Stimulated activated effector memory CD8-positive, alpha-beta T cell treated with anti-CD3 and anti-CD28 coated beads, Interleukin-12 subunit alpha, Interleukin-12 subunit beta, amount 100 ng/mL, for 72 hours (primary cell): Measurements from ENCODE around the gene CCL25.
"Not testable (repeated sequence)": the region's sequence is repeated elsewhere in the genome, so short reads cannot be mapped to it uniquely, and the experiment has no call there.

ENCODE experiments used
- ATAC-seq: fragments of 150-1000 bp; cut with Tn5 transposase; 2 replicates; pipeline ENCODE4 v1.10.0; 2021
- DNase-seq, 2 donors: peaks; one replicate each; pipeline ENCODE4 v3.0.0; 2021 to 2022; ENCODE audit warnings: low spot score in 2 of 2
- H3K27ac Mint-ChIP-seq: one replicate; pipeline ENCODE4 v1.8.0; 2022; ENCODE audit warnings: mild to moderate bottlenecking, mixed read lengths
- H3K36me3 Mint-ChIP-seq: one replicate; pipeline ENCODE4 v1.8.0; 2022; ENCODE audit warnings: mild to moderate bottlenecking, mixed read lengths
- H3K4me1 Mint-ChIP-seq: one replicate; pipeline ENCODE4 v1.8.0; 2022; ENCODE audit warnings: mixed read lengths
- H3K4me3 Mint-ChIP-seq: one replicate; pipeline ENCODE4 v1.8.0; 2022; ENCODE audit warnings: mild to moderate bottlenecking, mixed read lengths
- H3K9me3 Mint-ChIP-seq: one replicate; pipeline ENCODE4 v1.8.0; 2022; ENCODE audit warnings: mixed read lengths

The CCL25 gene, protein sequence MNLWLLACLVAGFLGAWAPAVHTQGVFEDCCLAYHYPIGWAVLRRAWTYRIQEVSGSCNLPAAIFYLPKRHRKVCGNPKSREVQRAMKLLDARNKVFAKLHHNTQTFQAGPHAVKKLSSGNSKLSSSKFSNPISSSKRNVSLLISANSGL

DNA sequence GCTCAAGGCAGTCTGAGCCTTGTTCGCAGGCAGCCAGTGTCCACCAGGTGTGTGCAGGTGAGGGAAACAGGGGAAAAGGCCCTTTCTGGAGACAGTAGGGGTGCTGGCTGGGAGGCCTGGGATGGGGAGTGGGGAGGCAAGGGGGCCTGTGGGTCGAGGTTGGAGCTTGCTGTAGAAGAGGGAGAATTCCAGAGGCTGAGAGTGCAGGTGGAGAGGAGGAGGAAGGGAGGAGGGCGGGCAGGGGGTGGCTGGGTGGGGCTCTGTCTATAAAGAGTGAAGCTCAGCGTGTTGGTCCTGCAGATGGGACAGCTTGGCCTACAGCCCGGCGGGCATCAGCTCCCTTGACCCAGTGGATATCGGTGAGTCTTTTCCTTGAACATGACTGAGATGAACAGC, at the start of gene CCL25:
CCL25 (plus strand) TSS at position 297 of the 396 bp plus-strand sequence. CDS start 290 bp downstream, outside the sequence.
- ATAC-seq (no peak), DNase-seq (no peak)
- H3K9me3 Mint-ChIP-seq = no peaks in the 10 kb centered on the region
- no peaks in the 10 kb centered on the region for H3K36me3 Mint-ChIP-seq
- peak within 1 kb of the TSS; percentile 38 for H3K27ac Mint-ChIP-seq
- H3K4me3 Mint-ChIP-seq = no peak within 1 kb of the TSS
- peaks cover 16% of the 10 kb centered on the region for H3K4me1 Mint-ChIP-seq

DNA sequence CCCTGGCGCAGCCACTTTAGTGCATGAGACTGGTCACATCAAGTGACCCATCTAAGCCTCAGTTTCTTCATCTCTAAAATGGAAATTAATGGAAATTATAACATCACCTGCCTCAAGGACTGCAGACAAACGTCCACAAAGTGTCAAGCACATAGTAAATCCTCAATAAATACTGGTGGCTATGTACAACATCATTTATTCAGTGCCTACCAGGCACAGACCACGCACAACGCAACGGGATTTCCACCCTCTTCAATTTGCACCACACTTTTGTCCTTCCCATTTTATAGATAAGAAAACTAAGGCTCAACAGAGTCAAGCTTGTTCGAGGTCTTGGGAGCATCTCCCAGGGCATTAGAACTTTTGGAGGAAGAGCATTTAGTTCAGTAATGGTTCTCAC, 48.6 kb upstream of the CCL25 start:
- Mint-ChIP-seq H3K4me3 (peak overlapping the region; percentile 89), H3K36me3 (peaks cover 40% of the 10 kb centered on the region), H3K9me3 (no peaks in the 10 kb centered on the region), H3K27ac (peak overlapping the region; percentile 79), H3K4me1 (peaks cover 45% of the 10 kb centered on the region)
- DNase-seq = no peak
- ATAC-seq = no peak

DNA sequence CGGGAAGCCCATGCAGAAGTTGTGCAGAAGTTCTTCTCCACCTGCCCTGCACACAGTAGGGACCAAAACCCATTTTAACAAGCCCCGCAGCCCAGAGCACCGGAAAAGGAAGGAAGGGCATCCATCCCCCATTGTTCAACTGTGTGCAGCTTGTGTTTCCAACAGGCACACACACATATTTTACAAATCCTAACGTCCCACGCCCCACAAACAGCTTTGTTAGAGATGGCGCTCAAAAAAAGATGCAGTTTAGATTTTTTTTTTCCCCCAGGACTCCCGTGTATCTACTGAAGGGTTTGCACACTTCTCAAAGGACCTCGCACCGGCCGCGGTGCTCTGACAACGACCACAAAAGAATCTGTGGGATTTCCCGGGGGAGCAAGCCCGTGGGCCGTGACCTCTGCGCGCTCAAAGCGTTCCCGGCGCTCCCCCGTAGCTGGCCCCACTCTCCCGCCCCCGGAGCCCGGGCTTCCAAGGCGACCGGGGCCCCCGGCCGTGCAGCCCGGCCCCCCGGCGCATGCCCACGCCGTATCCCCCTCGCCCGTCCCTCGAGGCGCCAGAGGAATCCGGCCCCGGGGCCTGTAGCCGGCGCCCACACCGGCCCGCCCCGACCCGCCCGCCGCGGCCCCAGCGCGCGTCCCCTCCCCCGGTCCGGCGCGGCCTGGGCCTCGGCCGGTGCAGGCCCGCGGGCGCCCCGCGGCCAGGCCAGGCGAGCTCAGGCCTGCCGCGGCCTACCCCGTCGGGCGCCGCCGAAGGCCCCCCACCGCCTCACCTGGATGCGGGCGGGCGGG, 47.6 kb upstream of the CCL25 start:
- H3K4me3 Mint-ChIP-seq = peak overlapping the region; percentile 89
- peaks cover 32% of the 10 kb centered on the region for H3K36me3 Mint-ChIP-seq
- ATAC-seq (peak; percentile 29), DNase-seq (peak; percentile 6 to 57)
- no peaks in the 10 kb centered on the region for H3K9me3 Mint-ChIP-seq
- H3K4me1 Mint-ChIP-seq = peaks cover 44% of the 10 kb centered on the region
- H3K27ac Mint-ChIP-seq = peak overlapping the region; percentile 79

DNA sequence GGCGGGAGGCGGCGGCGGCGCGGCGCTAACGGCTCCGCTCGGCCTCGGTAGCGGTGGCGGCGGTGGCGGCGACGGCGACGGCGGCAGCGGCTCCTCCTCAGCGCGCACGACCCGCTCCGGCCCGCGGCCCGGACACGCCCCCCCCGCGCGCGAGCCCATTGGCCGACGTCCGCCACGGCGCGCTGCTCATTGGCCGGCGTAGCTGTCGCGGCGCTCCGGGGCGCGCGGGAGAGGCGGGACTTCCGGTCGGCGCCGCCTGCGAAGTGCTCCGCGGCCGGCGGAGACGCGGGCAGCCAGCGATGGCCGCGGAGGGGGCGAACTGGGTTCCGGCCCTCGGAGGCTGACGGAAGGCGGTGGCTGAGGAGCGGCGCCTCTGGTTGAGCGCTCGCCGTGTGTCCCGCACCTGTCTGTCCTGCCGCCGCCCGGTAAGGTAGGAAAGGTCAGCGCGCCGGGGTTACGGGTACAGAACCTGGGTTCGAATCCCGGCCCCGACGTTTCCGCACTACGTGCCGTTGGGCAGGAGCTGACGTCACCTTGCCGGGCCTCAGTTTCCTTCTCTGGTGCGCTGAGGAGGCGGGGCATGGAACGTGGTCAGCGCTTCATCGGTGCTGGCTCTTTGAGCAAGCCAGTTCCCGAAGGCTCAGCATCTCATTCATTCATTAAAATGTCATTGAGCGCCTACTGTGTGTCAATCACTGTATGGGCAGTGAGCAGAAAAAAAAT, 46.9 kb upstream of the CCL25 start, which contains the start of gene ELAVL1:
ELAVL1 (minus strand) TSS at position 108 of the 723 bp plus-strand sequence. CDS start 13,826 bp downstream, outside the sequence.
- peaks cover 28% of the 10 kb centered on the region for H3K36me3 Mint-ChIP-seq

DNA sequence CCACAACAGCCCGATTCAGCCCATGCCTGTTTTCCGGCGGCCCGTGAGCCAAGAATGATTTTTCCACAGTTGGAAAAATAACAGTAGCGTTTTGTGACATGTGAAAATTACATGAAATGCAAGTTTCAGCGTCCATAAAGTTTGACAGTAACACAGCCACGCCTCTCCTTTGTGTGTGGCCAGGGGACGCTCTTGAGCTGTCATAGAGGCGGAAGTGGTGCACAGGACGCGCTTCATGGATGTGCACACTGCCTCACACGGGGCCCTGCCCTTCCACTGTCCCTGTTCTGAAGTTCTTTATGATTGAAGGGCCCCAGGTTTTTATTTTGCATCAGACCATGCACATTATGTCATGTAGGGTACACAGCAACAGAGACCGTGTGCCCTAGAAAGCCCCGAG, 34.8 kb upstream of the CCL25 start:
- Mint-ChIP-seq H3K4me1 (peaks cover 8% of the 10 kb centered on the region), H3K4me3 (no peak overlapping the region), H3K27ac (no peak overlapping the region), H3K9me3 (no peaks in the 10 kb centered on the region), H3K36me3 (no peaks in the 10 kb centered on the region)
- DNase-seq = no peak
- ATAC-seq = peak; percentile 76

More for the DNA sequence above, 46.9 kb upstream of the CCL25 start, which contains the start of gene ELAVL1:
- peak within 1 kb of the TSS; percentile 89 for H3K4me3 Mint-ChIP-seq
- peaks cover 38% of the 10 kb centered on the region for H3K4me1 Mint-ChIP-seq
- H3K27ac Mint-ChIP-seq = peak within 1 kb of the TSS; percentile 79
- DNase-seq (peak; percentile 88 to 92), ATAC-seq (peak; percentile 95)
- no peaks in the 10 kb centered on the region for H3K9me3 Mint-ChIP-seq

DNA sequence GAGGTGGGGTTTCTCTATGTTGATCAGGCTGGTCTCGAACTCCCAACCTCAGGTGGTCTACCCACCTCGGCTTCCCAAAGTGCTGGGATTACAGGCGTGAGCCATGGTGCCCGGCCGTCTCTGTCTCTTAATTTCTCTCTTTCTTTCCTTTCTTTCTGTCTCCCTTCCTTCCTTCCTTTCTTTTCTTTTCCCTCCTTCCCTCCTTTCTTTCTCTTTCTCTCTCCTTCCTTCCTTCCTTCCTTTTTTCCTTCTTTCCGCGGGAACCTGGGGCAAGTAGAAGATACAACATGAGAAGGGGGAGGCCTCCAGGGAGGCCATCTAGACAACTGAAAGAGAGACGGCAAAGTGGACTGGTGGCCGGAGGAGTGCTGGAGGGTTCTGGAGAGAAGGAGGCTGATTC, 31.9 kb upstream of the CCL25 start:
- H3K4me3 Mint-ChIP-seq = no peak overlapping the region
- peaks cover 8% of the 10 kb centered on the region for H3K4me1 Mint-ChIP-seq
- no peaks in the 10 kb centered on the region for H3K9me3 Mint-ChIP-seq
- H3K27ac Mint-ChIP-seq = no peak overlapping the region
- ATAC-seq = no peak
- no peak for DNase-seq
- no peaks in the 10 kb centered on the region for H3K36me3 Mint-ChIP-seq

DNA sequence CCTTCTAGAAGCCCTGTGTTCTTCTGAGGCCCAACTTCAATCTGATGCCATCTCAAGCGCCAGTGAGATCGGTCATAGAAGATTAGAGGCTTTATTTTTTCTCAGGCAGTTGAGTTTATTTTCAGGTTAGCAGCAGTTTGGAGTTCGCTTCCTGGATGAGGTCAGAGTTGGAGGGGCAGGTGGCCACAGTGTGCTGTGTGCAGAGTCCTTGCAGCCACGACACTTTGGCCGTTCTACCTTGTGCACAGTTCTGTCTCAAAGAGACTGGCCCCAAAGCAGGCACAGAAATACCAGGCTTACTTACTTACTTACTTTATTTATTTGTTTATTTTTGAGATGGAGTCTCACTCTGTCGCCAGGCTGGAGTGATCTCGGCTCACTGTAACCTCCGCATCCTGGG, 31.2 kb upstream of the CCL25 start:
- no peaks in the 10 kb centered on the region for H3K9me3 Mint-ChIP-seq
- no peaks in the 10 kb centered on the region for H3K36me3 Mint-ChIP-seq
- DNase-seq = no peak
- no peak overlapping the region for H3K27ac Mint-ChIP-seq
- H3K4me3 Mint-ChIP-seq = no peak overlapping the region
- ATAC-seq = no peak
- peaks cover 8% of the 10 kb centered on the region for H3K4me1 Mint-ChIP-seq

DNA sequence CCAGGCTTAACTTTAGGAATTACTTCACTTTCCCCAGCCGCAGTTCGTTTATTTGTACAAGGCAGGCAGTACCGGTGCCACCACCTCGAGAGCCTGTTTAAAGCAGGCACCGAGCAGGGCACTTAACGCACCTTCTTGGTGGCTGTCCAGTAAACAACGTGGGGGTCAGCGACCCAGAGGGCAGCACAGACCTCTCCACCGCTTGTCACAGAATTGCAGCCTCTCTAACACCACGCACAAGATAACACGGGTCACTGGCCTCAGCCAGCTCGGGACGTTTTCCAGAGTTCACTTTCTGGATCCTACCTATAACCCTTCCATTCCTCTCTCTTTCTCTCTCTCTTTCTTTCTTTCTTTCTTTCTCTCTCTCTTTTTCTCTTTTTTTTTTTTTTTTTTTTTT, 30.3 kb upstream of the CCL25 start:
- Mint-ChIP-seq H3K4me1 (peaks cover 7% of the 10 kb centered on the region), H3K4me3 (no peak overlapping the region), H3K27ac (no peak overlapping the region), H3K36me3 (no peaks in the 10 kb centered on the region), H3K9me3 (no peaks in the 10 kb centered on the region)
- DNase-seq (no peak), ATAC-seq (no peak)

DNA sequence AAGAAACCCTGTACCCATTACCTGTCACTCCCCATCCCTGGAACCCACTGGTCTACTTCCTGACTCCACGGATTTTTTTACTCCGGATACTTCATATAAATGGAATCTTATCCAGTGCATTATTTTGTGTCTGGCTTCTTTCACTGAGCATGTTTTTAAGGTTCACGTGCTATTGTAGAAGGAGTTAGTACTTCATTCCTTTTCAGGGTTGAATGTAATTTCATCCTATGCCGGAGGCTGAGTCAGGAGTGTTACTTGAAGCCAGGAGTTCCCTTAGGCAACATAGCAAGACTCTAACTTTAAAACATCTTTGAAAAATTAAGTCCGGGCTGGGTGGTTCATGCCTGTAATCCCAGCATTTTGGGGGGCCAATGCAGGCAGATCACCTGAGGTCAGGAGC, 29.2 kb upstream of the CCL25 start:
- no peak for ATAC-seq
- Mint-ChIP-seq H3K4me1 (no peaks in the 10 kb centered on the region), H3K9me3 (no peaks in the 10 kb centered on the region), H3K4me3 (no peak overlapping the region), H3K27ac (peak overlapping the region; percentile 52), H3K36me3 (no peaks in the 10 kb centered on the region)
- no peak for DNase-seq

DNA sequence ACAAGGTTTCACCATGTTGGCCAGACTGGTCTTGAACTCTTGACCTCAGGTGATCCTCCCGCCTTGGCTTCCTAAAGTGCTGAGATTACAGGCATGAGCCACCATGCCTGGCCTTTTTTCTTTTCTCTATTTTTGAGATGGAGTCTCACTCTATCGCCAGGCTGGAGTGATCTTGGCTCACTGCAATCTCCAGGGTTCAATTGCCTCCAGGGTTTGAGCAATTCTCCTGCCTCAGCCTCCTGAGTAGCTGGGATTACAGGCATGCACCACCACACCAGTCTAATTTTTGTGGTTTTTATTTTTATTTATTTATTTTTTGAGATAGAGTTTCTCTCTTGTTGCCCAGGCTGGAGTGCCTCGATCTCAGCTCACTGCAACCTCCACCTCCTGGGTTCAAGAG, 28.3 kb upstream of the CCL25 start:
- not testable (repeated sequence) for DNase-seq, H3K9me3 Mint-ChIP-seq, H3K4me3 Mint-ChIP-seq, H3K36me3 Mint-ChIP-seq, H3K4me1 Mint-ChIP-seq, H3K27ac Mint-ChIP-seq, ATAC-seq

DNA sequence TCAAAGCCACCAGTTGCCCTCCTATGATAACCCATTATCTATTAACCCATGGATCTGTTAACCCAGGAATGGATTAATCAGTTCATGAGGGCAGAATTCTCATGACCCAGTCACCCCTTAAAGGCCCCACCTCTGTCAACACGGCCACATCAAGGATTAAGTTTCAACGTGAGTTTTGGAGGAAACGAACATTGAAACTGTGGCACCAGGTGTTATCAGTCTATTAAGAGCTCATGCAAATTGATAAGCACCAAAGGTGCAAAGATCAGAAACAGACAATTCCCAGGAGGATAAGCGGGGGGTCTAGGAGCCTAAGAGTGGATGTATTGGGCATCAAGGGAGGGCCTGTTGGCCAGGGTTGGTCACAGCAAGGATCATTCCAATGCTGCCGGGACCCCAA, 27.2 kb upstream of the CCL25 start:
- no peak overlapping the region for H3K4me3 Mint-ChIP-seq
- no peak overlapping the region for H3K27ac Mint-ChIP-seq
- ATAC-seq = no peak
- H3K36me3 Mint-ChIP-seq = no peaks in the 10 kb centered on the region
- DNase-seq = no peak
- H3K4me1 Mint-ChIP-seq = no peaks in the 10 kb centered on the region
- H3K9me3 Mint-ChIP-seq = no peaks in the 10 kb centered on the region

DNA sequence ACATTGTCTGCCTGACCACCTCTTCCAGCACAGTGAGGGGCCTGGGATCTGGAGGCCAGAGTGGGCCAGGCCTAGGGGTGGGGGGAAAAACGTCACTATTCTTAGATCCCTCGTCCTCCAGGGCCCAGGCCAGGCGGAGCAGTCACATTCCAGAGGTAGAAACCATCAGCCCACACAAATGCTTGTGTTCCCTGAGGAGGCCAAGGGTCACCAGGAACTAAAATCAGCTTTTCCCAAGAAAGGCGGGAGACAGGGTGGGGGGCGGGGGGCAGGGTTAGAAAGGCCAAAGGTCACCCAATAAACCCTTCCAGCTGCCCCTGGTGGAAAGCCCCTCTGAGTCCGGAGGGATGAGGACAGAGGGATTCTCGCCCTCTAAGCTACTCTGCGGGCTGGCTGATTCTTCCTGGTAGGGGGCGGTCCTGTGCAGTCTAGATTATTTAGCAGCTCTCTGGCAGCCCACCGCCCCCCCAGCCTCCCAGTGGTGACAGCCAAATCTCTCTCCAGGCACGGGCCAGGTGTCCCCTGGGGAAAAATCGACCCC, 23.5 kb upstream of the CCL25 start:
- no peak overlapping the region for H3K27ac Mint-ChIP-seq
- H3K9me3 Mint-ChIP-seq = no peaks in the 10 kb centered on the region
- DNase-seq (no peak), ATAC-seq (no peak)
- H3K4me1 Mint-ChIP-seq = no peaks in the 10 kb centered on the region
- H3K4me3 Mint-ChIP-seq = no peak overlapping the region
- no peaks in the 10 kb centered on the region for H3K36me3 Mint-ChIP-seq

DNA sequence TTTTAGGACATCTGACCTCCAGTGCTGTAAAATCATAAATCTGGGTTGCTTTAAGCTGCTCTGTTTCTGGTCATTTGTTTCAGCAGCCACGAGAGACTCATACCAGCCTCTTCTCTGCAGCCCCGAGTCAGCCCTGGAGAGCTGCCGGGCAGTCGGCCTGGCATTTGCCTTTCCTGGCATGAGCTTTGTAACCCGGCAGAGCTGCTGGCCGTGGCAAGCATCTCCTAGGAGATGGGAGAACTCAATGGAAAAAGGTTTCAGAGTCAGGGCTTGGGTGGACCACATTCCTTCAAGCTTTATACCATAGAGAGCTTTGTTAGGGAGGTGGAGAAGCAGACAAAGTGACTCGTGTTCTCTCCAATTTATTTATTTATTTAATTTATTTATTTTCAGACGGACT, 21.6 kb upstream of the CCL25 start:
- Mint-ChIP-seq H3K9me3 (no peaks in the 10 kb centered on the region), H3K4me3 (no peak overlapping the region)

DNA sequence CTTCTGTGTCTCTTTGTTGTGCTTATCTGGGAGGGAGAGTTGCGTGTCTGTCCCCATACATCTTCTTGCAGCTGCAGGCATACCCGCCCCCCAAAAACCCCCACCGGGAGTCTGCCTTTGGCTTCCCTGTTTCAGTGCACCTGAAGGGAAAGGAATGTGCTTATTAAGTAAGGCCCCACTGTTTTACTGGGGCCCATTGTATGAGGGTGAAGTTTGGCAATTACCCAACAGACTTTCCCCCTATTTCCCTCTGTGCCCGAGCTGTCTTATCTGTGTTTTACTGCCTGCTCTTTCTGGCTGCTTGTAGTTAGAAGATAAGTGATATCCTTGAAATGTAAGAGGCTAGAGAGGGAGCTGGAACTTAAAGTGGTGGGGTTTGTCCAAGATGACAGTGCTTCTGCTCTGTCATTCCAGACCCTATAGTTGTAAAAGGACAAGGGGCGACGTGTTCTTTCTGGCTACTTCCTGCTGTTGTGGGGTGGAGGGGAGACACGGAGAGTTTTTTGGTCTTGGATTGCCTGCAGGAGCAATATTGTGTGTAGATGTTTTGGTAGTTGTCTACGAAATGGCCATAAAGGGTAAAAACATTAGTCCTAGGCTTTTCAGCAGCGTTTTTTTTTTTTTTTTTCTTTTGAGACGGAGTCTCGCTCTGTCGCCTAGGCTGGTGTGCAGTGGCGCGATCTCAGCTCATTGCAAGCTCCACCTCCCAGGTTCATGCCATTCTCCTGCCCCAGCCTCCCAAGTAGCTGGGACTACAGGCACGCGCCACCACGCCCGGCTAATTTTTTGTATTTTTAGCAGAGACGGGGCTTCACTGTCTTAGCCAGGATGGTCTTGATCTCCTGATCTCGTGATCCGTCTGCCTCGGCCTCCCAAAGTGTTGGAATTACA, 19.0 kb upstream of the CCL25 start:
- not testable (repeated sequence) for H3K4me3 Mint-ChIP-seq, DNase-seq, H3K27ac Mint-ChIP-seq, H3K9me3 Mint-ChIP-seq, H3K36me3 Mint-ChIP-seq, ATAC-seq, H3K4me1 Mint-ChIP-seq

More for the DNA sequence above, 21.6 kb upstream of the CCL25 start:
- Mint-ChIP-seq H3K4me1 (no peaks in the 10 kb centered on the region), H3K27ac (no peak overlapping the region), H3K36me3 (no peaks in the 10 kb centered on the region)
- ATAC-seq (no peak), DNase-seq (no peak)

DNA sequence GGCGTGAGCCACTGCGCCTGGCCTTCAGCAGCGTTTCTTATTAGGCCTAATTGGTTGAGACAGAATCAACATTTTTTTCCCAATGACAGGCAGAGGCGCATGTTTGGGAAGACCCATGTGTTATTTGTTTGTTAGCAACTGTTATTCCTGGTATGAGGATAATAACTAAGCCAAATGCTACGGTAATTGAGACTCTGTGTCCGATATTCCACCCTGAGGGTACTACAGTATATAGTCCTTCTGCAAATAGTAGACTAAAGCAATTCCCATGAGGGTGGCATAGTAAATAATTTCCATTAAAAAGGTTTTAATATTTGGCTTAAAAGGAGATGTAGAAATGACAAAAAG, 18.4 kb upstream of the CCL25 start:
- ATAC-seq (no peak), DNase-seq (no peak)
- Mint-ChIP-seq H3K4me3 (no peak overlapping the region), H3K9me3 (no peaks in the 10 kb centered on the region), H3K36me3 (no peaks in the 10 kb centered on the region), H3K4me1 (no peaks in the 10 kb centered on the region), H3K27ac (no peak overlapping the region)
